ENCODE measurements around the gene ERFE. TPM values are rescaled to one million over a fixed set of nuclear protein-coding genes. Genes with fewer than 3 reads are reported as not detected.

ERFE gene
- total RNA-seq, 1 donor from 2014 or later, result 0.30 TPM

- no peak for DNase-seq
These were observed 19.4 kb upstream of the ERFE start for GRCh38 chr2:238139196-238140039.

GRCh38 chr2:238140040-238140439, 18.7 kb upstream of the ERFE start:
- DNase-seq, result no peak

- no peak for DNase-seq
These were observed 17.8 kb upstream of the ERFE start for GRCh38 chr2:238140721-238141540.

GRCh38 chr2:238141541-238142318, 17.0 kb upstream of the ERFE start:
- DNase-seq, result no peak

GRCh38 chr2:238142382-238143205, 16.2 kb upstream of the ERFE start:
- DNase-seq, result no peak

- DNase-seq, result no peak
These were observed 15.4 kb upstream of the ERFE start for GRCh38 chr2:238143239-238143951.

- DNase-seq, result no peak
These were observed 14.5 kb upstream of the ERFE start for GRCh38 chr2:238144262-238144661.

GRCh38 chr2:238145046-238145445, 13.7 kb upstream of the ERFE start:
- DNase-seq, result no peak

- no peak for DNase-seq
These were observed 12.9 kb upstream of the ERFE start for GRCh38 chr2:238145851-238146250.

GRCh38 chr2:238146884-238147544, 11.8 kb upstream of the ERFE start:
- DNase-seq, result no peak

- no peak for DNase-seq
These were observed 9.8 kb upstream of the ERFE start for GRCh38 chr2:238148981-238149380.

GRCh38 chr2:238149841-238150572, 8.8 kb upstream of the ERFE start:
- DNase-seq, result no peak

- DNase-seq, result no peak
These were observed 8.1 kb upstream of the ERFE start for GRCh38 chr2:238150686-238151085.

- no peak for DNase-seq
These were observed 7.6 kb upstream of the ERFE start for GRCh38 chr2:238151205-238151604.

GRCh38 chr2:238151628-238152235, 7.0 kb upstream of the ERFE start:
- DNase-seq, result no peak

- DNase-seq, result no peak
These were observed 5.7 kb upstream of the ERFE start for GRCh38 chr2:238152771-238153688.

- no peak for DNase-seq
These were observed 4.2 kb upstream of the ERFE start for GRCh38 chr2:238154570-238154969.

Measured in skin of body (tissue), 2 donors.